GM13976 (cell line): ENCODE results near the gene MPRIP.
A peak's percentile ranks its signal among the peaks of the same experiment; 100 is the strongest.

ENCODE experiments used
- DNase-seq: peaks from one replicate; pipeline ENCODE4 v3.0.0; 2012; ENCODE audit warnings: low spot score
- CTCF ChIP-seq: IDR thresholded peaks from 2 replicates; pipeline ENCODE4 v1.5.1; 2012; ENCODE audit warnings: borderline replicate concordance, mild to moderate bottlenecking; ENCODE audit not compliant: insufficient read depth; ENCODE audit errors: extremely low read depth, missing control alignments, control extremely low read depth
- in situ Hi-C: fragments of 300-500 bp; cut with MboI; formaldehyde crosslinking; loops from one replicate; pipeline ENCODE4 v1.12.0; 2022; ENCODE audit warnings: low sequenced_read_pairs, mixed read lengths, inconsistent platforms; ENCODE audit not compliant: unreplicated experiment

The MPRIP gene

GRCh38 chr17:17176341-17176740, 134.1 kb downstream of the MPRIP start:
- in situ Hi-C loops, result loop anchor here (10.0 kb wide), 1 partner anchor 62 kb away; no protein-coding TSS in a partner anchor
- no peak for DNase-seq
- TF ChIP-seq CTCF, result no peak

GRCh38 chr17:17177176-17177575, 134.9 kb downstream of the MPRIP start:
- no peak for TF ChIP-seq CTCF
- in situ Hi-C loops, result loop anchor here (10.0 kb wide), 1 partner anchor 62 kb away; no protein-coding TSS in a partner anchor
- no peak for DNase-seq

GRCh38 chr17:17179371-17179827, 137.1 kb downstream of the MPRIP start:
- peak; percentile 83 for DNase-seq
- in situ Hi-C loops, result loop anchor here (10.0 kb wide), 1 partner anchor 65 kb away; no protein-coding TSS in a partner anchor
- no peak for TF ChIP-seq CTCF

GRCh38 chr17:17180141-17180603, 137.9 kb downstream of the MPRIP start:
- in situ Hi-C loops, result no loop called here
- no peak for TF ChIP-seq CTCF
- no peak for DNase-seq

- in situ Hi-C loops, result no loop called here
- no peak for DNase-seq
- no peak for TF ChIP-seq CTCF
These were observed 138.7 kb downstream of the MPRIP start for GRCh38 chr17:17180741-17181525.

- no peak for DNase-seq
- in situ Hi-C loops, result no loop called here
- TF ChIP-seq CTCF, result no peak
These were observed 139.7 kb downstream of the MPRIP start for GRCh38 chr17:17181666-17182597.
